SK-N-SH (cell line): ENCODE measurements around the gene ATP1B1. TPM values are rescaled to one million over a fixed set of nuclear protein-coding genes. Genes with fewer than 3 reads are reported as not detected.

Experiments used
- CTCF ChIA-PET: fragments of 300-600, 350-600 bp; formaldehyde crosslinking; extraction: SDS; loops from one replicate; lab custom pipeline; 2021; lab: Yijun Ruan, JAX
- POLR2A ChIA-PET: fragments of 350-600 bp; sonication (Branson Sonifier 250); formaldehyde crosslinking; extraction: SDS; loops from one replicate; lab custom pipeline; 2020; ENCODE audit warnings: antibody characterized with exemption, inconsistent platforms; lab: Yijun Ruan, JAX
- DNase-seq: peaks from one replicate; pipeline ENCODE4 v3.0.0; 2012
- H2AFZ ChIP-seq: fragments of 200-600 bp; sonication (generic); 2 replicates; pipeline ENCODE4 v1.8.1; 2016; ENCODE audit warnings: antibody characterized with exemption, mild to moderate bottlenecking, low read depth
- H3F3A ChIP-seq: fragments of 200-600 bp; sonication (generic); replicated peaks from 2 replicates; pipeline ENCODE3; 2016; ENCODE audit warnings: antibody characterized with exemption, mild to moderate bottlenecking; ENCODE audit not compliant: insufficient read depth
- H3K27ac ChIP-seq, 2 experiments: fragments of 200-500 bp in 1 of 2; fragments of 200-600 bp in 1 of 2; sonication (Bioruptor generic) in 1 of 2; sonication (generic), shearing (Covaris generic) in 1 of 2; 2 replicates each; pipeline versions ENCODE4 v1.5.1 to v1.6.1; 2014 to 2016; ENCODE audit warnings: low read depth in 2 of 2, inconsistent platforms in 1 of 2, low read length in 1 of 2, mild to moderate bottlenecking in 1 of 2, mixed read lengths in 1 of 2
- H3K27me3 ChIP-seq: fragments of 200-600 bp; sonication (generic), shearing (Covaris generic); 2 replicates; pipeline ENCODE4 v1.6.1; 2016; ENCODE audit warnings: mixed run types; ENCODE audit not compliant: insufficient read depth
- H3K36me3 ChIP-seq, 2 experiments: fragments of 200-500 bp in 1 of 2; fragments of 200-600 bp in 1 of 2; sonication (Bioruptor generic) in 1 of 2; sonication (generic) in 1 of 2; replicated peaks in 1 of 2; 2 replicates each; pipeline versions ENCODE3 to v1.5.1; 2014 to 2016; ENCODE audit warnings: low read length in 1 of 2, mild to moderate bottlenecking in 1 of 2; ENCODE audit not compliant: insufficient read depth in 2 of 2, control insufficient read depth in 1 of 2
- H3K4me1 ChIP-seq, 2 experiments: fragments of 200-500 bp in 1 of 2; fragments of 200-600 bp in 1 of 2; sonication (Bioruptor generic) in 1 of 2; sonication (generic), shearing (Covaris generic) in 1 of 2; 2 replicates each; pipeline versions ENCODE4 v1.5.1 to v1.6.1; 2014 to 2016; ENCODE audit warnings: low read depth in 1 of 2, low read length in 1 of 2, mixed run types in 1 of 2; ENCODE audit not compliant: insufficient read depth in 2 of 2, control insufficient read depth in 1 of 2
- H3K4me2 ChIP-seq: fragments of 200-600 bp; sonication (generic), shearing (Covaris generic); 2 replicates; pipeline ENCODE4 v1.6.1; 2017; ENCODE audit warnings: mixed run types
- H3K4me3 ChIP-seq, 2 experiments: fragments of 200-500 bp in 1 of 2; fragments of 200-600 bp in 1 of 2; sonication (Bioruptor generic) in 1 of 2; sonication (generic), shearing (Covaris generic) in 1 of 2; 2 replicates each; pipeline versions ENCODE4 v1.5.1 to v1.8.1; 2014 to 2016; ENCODE audit warnings: low read depth in 2 of 2, inconsistent platforms in 1 of 2, low read length in 1 of 2, mild to moderate bottlenecking in 1 of 2, mixed read lengths in 1 of 2, moderate library complexity in 1 of 2
- H3K79me2 ChIP-seq: fragments of 200-600 bp; sonication (generic); 2 replicates; pipeline ENCODE4 v1.8.1; 2017; ENCODE audit warnings: mild to moderate bottlenecking; ENCODE audit not compliant: insufficient read depth
- H3K9ac ChIP-seq: fragments of 200-600 bp; sonication (generic); 2 replicates; pipeline ENCODE4 v1.6.1; 2017; ENCODE audit warnings: mixed run types
- H3K9me2 ChIP-seq: fragments of 200-600 bp; sonication (generic); 2 replicates; pipeline ENCODE4 v1.6.1; 2017; ENCODE audit warnings: mixed run types
- H3K9me3 ChIP-seq: fragments of 200-600 bp; sonication (generic); 2 replicates; pipeline ENCODE4 v1.6.1; 2017; ENCODE audit warnings: mixed run types, mild to moderate bottlenecking, moderate library complexity
- H4K20me1 ChIP-seq: fragments of 200-600 bp; sonication (generic); 2 replicates; pipeline ENCODE4 v1.6.1; 2017; ENCODE audit warnings: mild to moderate bottlenecking, mixed run types; ENCODE audit not compliant: insufficient read depth
- ELF1 ChIP-seq: IDR thresholded peaks from 2 replicates; pipeline ENCODE4 v1.4.0; 2012
- EP300 ChIP-seq, 2 experiments: IDR thresholded peaks; 2 replicates each; pipeline versions ENCODE4 v1.4.0 to v1.6.1; 2012; ENCODE audit warnings: borderline replicate concordance in 1 of 2, low read depth in 1 of 2, low read length in 1 of 2
- EZH2phosphoT487 ChIP-seq: fragments of 200-600 bp; sonication (generic); IDR thresholded peaks from 2 replicates; pipeline ENCODE4 v1.6.1; 2017; ENCODE audit warnings: low read depth, mixed run types, mild to moderate bottlenecking, antibody characterized with exemption, moderate library complexity, borderline replicate concordance
- FOSL2 ChIP-seq: IDR thresholded peaks from 2 replicates; pipeline ENCODE4 v1.4.0; 2012; ENCODE audit warnings: low read depth, mild to moderate bottlenecking, moderate library complexity, borderline replicate concordance
- GABPA ChIP-seq: IDR thresholded peaks from 2 replicates; pipeline ENCODE4 v1.4.0; 2012; ENCODE audit warnings: low read depth, mild to moderate bottlenecking
- GATA2 ChIP-seq: sonication (generic); formaldehyde crosslinking; IDR thresholded peaks from 2 replicates; pipeline ENCODE4 v1.5.0; 2020; ENCODE audit warnings: mild to moderate bottlenecking, missing genetic modification reagents
- MXI1 ChIP-seq: IDR thresholded peaks from 2 replicates; pipeline ENCODE4 v1.6.1; 2012; ENCODE audit warnings: mild to moderate bottlenecking, low read depth, low read length, improper control_type of control experiment
- NRF1 ChIP-seq: IDR thresholded peaks from 2 replicates; pipeline ENCODE4 v1.6.1; 2012; ENCODE audit warnings: low read depth, mild to moderate bottlenecking, low read length
- POLR2AphosphoS5 ChIP-seq: IDR thresholded peaks from 2 replicates; pipeline ENCODE4 v1.6.1; 2012; ENCODE audit warnings: low read depth, low read length
- RCOR1 ChIP-seq: fragments of 150-350 bp; IDR thresholded peaks from 2 replicates; pipeline ENCODE4 v1.6.1; 2017; ENCODE audit warnings: antibody characterized with exemption, low read length
- SIN3A ChIP-seq: IDR thresholded peaks from 2 replicates; pipeline ENCODE4 v1.6.1; 2012; ENCODE audit warnings: low read depth, mild to moderate bottlenecking, low read length, moderate library complexity, borderline replicate concordance
- TAF1 ChIP-seq: IDR thresholded peaks from 2 replicates; pipeline ENCODE4 v1.6.1; 2012; ENCODE audit warnings: low read depth, mild to moderate bottlenecking, low read length, moderate library complexity, borderline replicate concordance
- TEAD4 ChIP-seq: IDR thresholded peaks from 2 replicates; pipeline ENCODE4 v1.4.0; 2012; ENCODE audit warnings: mild to moderate bottlenecking, borderline replicate concordance; ENCODE audit not compliant: insufficient read depth
- WGBS: methylation state at CpG from one replicate; pipeline ENCODE4 v1.1.6; 2017; ENCODE audit warnings: low lambda C conversion rate; 5-methylcytosine and 5-hydroxymethylcytosine counted together
- polyA plus RNA-seq, 3 experiments: library from polyadenylated mRNA; depleted of rRNA; stranded (reverse); fragments of >200 nt; gene quantifications; 2 replicates each; pipeline ENCODE4 v1.2.3, GENCODE V29; 2012
- TF ChIP-seq, protein P1 (sequence below): fragments of 200-600 bp; sonication (generic); IDR thresholded peaks from 2 replicates; pipeline ENCODE4 v1.6.1; 2017; ENCODE audit warnings: antibody characterized with exemption, mild to moderate bottlenecking, moderate library complexity
- TF ChIP-seq, protein P2 (sequence below): IDR thresholded peaks from 2 replicates; pipeline ENCODE4 v1.4.0; 2012; ENCODE audit warnings: low read depth
- TF ChIP-seq, protein P3 (sequence below): fragments of 150-350 bp; IDR thresholded peaks from 2 replicates; pipeline ENCODE4 v1.6.1; 2016; ENCODE audit warnings: mild to moderate bottlenecking, low read depth, low read length

Gene ATP1B1
- polyA plus RNA-seq, 1 of the 3 experiments (the other 2 are of a cell fraction), result 49.5 TPM

DNA sequence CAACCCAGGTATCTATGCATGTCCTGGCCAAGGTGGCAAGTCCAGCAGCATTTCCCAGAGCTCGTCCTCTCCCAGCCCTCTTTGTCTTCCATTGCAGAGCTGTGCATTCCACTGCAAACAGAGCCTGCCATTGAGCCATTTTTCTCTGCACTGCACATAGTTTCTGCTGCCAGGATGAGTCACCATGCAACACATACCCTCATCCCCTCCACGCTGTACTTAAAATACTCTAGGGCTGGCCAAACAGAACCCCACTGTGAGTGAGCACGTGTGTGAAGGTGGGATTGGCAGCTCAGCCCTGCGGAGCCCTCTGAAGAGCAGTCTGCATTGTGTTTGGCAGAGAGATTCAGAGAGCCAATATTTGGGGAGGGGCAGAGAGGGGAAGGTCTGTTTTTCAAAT, 3.9 kb upstream of the ATP1B1 start (continued):
- TF ChIP-seq, protein P1, sequence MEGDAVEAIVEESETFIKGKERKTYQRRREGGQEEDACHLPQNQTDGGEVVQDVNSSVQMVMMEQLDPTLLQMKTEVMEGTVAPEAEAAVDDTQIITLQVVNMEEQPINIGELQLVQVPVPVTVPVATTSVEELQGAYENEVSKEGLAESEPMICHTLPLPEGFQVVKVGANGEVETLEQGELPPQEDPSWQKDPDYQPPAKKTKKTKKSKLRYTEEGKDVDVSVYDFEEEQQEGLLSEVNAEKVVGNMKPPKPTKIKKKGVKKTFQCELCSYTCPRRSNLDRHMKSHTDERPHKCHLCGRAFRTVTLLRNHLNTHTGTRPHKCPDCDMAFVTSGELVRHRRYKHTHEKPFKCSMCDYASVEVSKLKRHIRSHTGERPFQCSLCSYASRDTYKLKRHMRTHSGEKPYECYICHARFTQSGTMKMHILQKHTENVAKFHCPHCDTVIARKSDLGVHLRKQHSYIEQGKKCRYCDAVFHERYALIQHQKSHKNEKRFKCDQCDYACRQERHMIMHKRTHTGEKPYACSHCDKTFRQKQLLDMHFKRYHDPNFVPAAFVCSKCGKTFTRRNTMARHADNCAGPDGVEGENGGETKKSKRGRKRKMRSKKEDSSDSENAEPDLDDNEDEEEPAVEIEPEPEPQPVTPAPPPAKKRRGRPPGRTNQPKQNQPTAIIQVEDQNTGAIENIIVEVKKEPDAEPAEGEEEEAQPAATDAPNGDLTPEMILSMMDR, result no peak
- TF ChIP-seq, protein P2, sequence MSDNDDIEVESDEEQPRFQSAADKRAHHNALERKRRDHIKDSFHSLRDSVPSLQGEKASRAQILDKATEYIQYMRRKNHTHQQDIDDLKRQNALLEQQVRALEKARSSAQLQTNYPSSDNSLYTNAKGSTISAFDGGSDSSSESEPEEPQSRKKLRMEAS, result peak; percentile 96
- TF ChIP-seq EP300 (IDR thresholded peaks at IDR 0.05; ENCODE audit: borderline replicate concordance in 1 of 2, low read depth in 1 of 2, low read length in 1 of 2) (no peak), GABPA (no peak), NRF1 (no peak)
- TF ChIP-seq, protein P3, sequence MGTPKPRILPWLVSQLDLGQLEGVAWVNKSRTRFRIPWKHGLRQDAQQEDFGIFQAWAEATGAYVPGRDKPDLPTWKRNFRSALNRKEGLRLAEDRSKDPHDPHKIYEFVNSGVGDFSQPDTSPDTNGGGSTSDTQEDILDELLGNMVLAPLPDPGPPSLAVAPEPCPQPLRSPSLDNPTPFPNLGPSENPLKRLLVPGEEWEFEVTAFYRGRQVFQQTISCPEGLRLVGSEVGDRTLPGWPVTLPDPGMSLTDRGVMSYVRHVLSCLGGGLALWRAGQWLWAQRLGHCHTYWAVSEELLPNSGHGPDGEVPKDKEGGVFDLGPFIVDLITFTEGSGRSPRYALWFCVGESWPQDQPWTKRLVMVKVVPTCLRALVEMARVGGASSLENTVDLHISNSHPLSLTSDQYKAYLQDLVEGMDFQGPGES, result no peak

DNA sequence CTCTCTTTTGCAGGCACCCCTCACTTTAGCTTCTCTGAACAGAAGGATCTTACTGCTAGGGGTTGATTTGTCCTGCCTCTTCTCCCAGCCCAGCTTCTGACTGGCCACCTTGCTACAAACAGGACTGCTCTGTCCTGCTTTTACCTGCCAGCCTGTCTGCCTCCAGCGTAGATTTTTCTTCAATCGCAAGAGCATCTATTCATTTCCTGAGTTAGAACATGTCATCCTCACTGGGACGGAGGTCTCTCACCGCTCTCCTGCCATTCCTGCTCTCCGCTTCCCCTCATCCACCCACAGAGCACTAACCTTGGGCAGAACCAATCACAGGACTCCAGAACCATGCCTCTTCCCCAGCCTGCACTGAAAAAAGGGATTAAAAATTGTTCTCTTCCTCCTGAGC, 3.5 kb upstream of the ATP1B1 start:
- H3K4me3 ChIP-seq, result no peak overlapping the region
- peaks cover 18 to 35% of the 10 kb centered on the region in 2 experiments; a peak in 3 of 4 replicates for H3K4me1 ChIP-seq
- DNase-seq, result no peak
- no peaks in the 10 kb centered on the region for H3K9me3 ChIP-seq
- H3K27me3 ChIP-seq, result no peaks in the 10 kb centered on the region
- no peak overlapping the region for H3K9ac ChIP-seq
- CTCF ChIA-PET, result no interaction called here
- peaks cover 6% of the 10 kb centered on the region for H3F3A ChIP-seq
- no peaks in the 10 kb centered on the region for H3K9me2 ChIP-seq
- H3K27ac ChIP-seq, result peak overlapping the region; percentile 22 to 41; a peak in 2 of 4 replicates
- TF ChIP-seq TEAD4 (no peak), MXI1 (0 out of 2 replicates have a peak, but pooled peaks have one; percentile 1), NRF1 (no peak)
- H2AFZ ChIP-seq, result peak overlapping the region; percentile 75; the same call in 1 of the 2 replicates
- H3K36me3 ChIP-seq, result no peaks in the 10 kb centered on the region
- no peaks in the 10 kb centered on the region for H4K20me1 ChIP-seq
- peak overlapping the region; percentile 6; the same call in 1 of the 2 replicates for H3K4me2 ChIP-seq
- POLR2A ChIA-PET, result no interaction called here
- peaks cover 15% of the 10 kb centered on the region for H3K79me2 ChIP-seq
- WGBS, result 91% methylated on average over 5 of the region's 5 CpGs

DNA sequence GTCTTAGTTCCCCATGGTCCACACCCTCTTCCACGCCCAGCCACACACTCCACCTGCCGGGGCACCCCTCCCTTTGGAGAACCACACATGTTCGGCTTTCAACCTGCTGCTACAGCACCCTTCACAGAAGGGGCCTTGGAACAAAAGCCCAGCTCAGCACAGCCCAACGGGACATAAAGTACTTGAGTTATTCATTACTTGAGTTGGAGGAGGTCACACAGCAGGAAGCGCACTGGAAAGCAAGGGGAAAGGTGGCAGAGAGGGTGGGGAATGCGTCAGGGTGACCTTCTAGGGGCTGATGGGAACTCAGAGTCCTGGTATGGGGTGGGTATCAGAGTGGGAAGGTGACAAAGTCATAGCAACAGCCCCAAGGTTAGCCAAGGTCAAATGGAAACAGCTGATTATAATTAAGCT, 3.0 kb upstream of the ATP1B1 start:
- H3K4me3 ChIP-seq, result no peak overlapping the region
- no peaks in the 10 kb centered on the region for H3K36me3 ChIP-seq
- no peak for DNase-seq
- ChIA-PET CTCF (interaction anchor here (1.5 kb wide), 1 partner anchor 500 kb away, joined by 8 read pairs; no protein-coding TSS in a partner anchor), POLR2A (no interaction called here)
- no peaks in the 10 kb centered on the region for H3K27me3 ChIP-seq
- H3K9me2 ChIP-seq, result no peaks in the 10 kb centered on the region
- H3K9ac ChIP-seq, result no peak overlapping the region
- peaks cover 18 to 39% of the 10 kb centered on the region in 2 experiments; a peak in 3 of 4 replicates for H3K4me1 ChIP-seq
- no peaks in the 10 kb centered on the region for H4K20me1 ChIP-seq
- WGBS, result 88% methylated on average over 6 of the region's 6 CpGs
- H3K79me2 ChIP-seq, result peaks cover 19% of the 10 kb centered on the region
- no peak overlapping the region for H3K27ac ChIP-seq
- H3F3A ChIP-seq, result peaks cover 7% of the 10 kb centered on the region
- no peak overlapping the region for H2AFZ ChIP-seq
- TF ChIP-seq EZH2phosphoT487 (no peak), SIN3A (no peak), RCOR1 (no peak), POLR2AphosphoS5 (no peak), FOSL2 (no peak), ELF1 (no peak), TAF1 (no peak), GATA2 (CRISPR knock-in tag) (no peak), TEAD4 (no peak)
- TF ChIP-seq, protein P1, result no peak
- TF ChIP-seq, all 33 proteins: peak for 0
- H3K4me2 ChIP-seq, result no peak overlapping the region; the same call in 1 of the 2 replicates
- H3K9me3 ChIP-seq, result no peaks in the 10 kb centered on the region
